Breast epithelium (tissue), 3 donors: ENCODE results near the gene MAN2A1.

Experiments
- POLR2A ChIP-seq: fragments of 450-650 bp; IDR thresholded peaks from one replicate; pipeline ENCODE4 v1.6.1; 2016; ENCODE audit warnings: antibody characterized with exemption, mild to moderate bottlenecking, moderate library complexity
- TF ChIP-seq, protein P1 (sequence below), 3 donors: fragments of 450-650 bp; IDR thresholded peaks; one replicate each; pipeline ENCODE4 v1.5.1; 2016 to 2017; ENCODE audit warnings: antibody characterized with exemption in 3 of 3, mild to moderate bottlenecking in 3 of 3, moderate library complexity in 3 of 3

- TF ChIP-seq, protein P1, sequence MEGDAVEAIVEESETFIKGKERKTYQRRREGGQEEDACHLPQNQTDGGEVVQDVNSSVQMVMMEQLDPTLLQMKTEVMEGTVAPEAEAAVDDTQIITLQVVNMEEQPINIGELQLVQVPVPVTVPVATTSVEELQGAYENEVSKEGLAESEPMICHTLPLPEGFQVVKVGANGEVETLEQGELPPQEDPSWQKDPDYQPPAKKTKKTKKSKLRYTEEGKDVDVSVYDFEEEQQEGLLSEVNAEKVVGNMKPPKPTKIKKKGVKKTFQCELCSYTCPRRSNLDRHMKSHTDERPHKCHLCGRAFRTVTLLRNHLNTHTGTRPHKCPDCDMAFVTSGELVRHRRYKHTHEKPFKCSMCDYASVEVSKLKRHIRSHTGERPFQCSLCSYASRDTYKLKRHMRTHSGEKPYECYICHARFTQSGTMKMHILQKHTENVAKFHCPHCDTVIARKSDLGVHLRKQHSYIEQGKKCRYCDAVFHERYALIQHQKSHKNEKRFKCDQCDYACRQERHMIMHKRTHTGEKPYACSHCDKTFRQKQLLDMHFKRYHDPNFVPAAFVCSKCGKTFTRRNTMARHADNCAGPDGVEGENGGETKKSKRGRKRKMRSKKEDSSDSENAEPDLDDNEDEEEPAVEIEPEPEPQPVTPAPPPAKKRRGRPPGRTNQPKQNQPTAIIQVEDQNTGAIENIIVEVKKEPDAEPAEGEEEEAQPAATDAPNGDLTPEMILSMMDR (IDR thresholded peaks at IDR 0.05) = no peak
- TF ChIP-seq POLR2A = no peak
Observed at GRCh38 chr5:109721741-109722140, 32.0 kb downstream of the MAN2A1 start.
